Left ventricle myocardium superior (tissue), 1 donor: ENCODE results near the gene NGB. TPM values are rescaled to one million over a fixed set of nuclear protein-coding genes. Genes with fewer than 3 reads are reported as not detected.

ENCODE experiments used
- microRNA-seq: library from miRNA; unstranded; fragments of <30 nt; microRNA quantifications from one replicate; pipeline ENCODE4 v1.2.0, GENCODE V29; 2020; ENCODE audit warnings: borderline number of aligned reads
- total RNA-seq: library from RNA; stranded (reverse); fragmentation: NEBNext Ultra II Directional; extraction: Animal tissue kit (Norgen Biotek cat#: 25700); gene quantifications from one replicate; pipeline ENCODE4 v1.2.1, GENCODE V29; 2021
- donor health status: DM: no; HTN: yes; CAD: no; lungs with severe emphysema.

The NGB gene
- total RNA-seq, 1 donor from 2014 or later = not detected

Small RNAs within 50 kb of the gene (microRNA-seq; reads per million reads assigned to microRNA genes)
- not detected for gene MIR1260A

Other genes starting within 250 kb of the NGB start
- 42.8 TPM for gene IRF2BPL, start 242.5 kb downstream of the NGB start, total RNA-seq
- gene CIPC, start 172.9 kb downstream of the NGB start, total RNA-seq = 89.7 TPM
- gene ZDHHC22, start 129.4 kb downstream of the NGB start, total RNA-seq = not detected
- gene TMEM63C, start 89.4 kb downstream of the NGB start, total RNA-seq = 1.9 TPM
- gene POMT2, start 49.7 kb upstream of the NGB start, total RNA-seq = 17.5 TPM
- 13.5 TPM for gene GSTZ1, start 49.8 kb upstream of the NGB start, total RNA-seq
- gene TMED8, start 105.9 kb upstream of the NGB start, total RNA-seq = 5.6 TPM
- gene SAMD15, start 106.2 kb upstream of the NGB start, total RNA-seq = 0.77 TPM
- 0.15 TPM for gene NOXRED1, start 152.3 kb upstream of the NGB start, total RNA-seq
- gene VIPAS39, start 186.4 kb upstream of the NGB start, total RNA-seq = 12.6 TPM
- 231 TPM for gene AHSA1, start 186.9 kb upstream of the NGB start, total RNA-seq
- 0.25 TPM for gene ISM2, start 227.6 kb upstream of the NGB start, total RNA-seq